Measurements from ENCODE around the gene SLC24A5. TPM values are rescaled to one million over a fixed set of nuclear protein-coding genes. Genes with fewer than 3 reads are reported as not detected.

Gene SLC24A5
- total and polyA plus RNA-seq, 4 donors: not detected

DNA sequence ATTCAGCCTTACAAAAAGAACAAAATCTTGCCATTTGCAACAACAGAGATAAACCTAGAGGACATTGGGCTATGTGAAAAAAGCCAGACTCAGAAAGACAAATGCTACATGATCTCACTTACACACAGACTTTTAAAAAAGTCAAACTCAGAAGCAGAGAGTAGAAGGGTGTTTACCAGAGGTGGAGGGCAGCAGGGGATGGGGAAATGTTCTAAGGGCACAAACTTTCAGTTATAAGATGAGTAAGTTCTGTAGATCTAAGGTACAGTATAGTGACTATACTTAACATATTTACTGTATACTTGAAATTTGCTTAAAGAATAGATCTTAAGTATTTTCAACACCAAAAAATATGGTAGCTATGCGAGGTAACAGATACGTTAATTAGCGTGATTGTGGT, 54.3 kb downstream of the SLC24A5 start:
- Histone ChIP-seq H3K9ac (ENCODE audit: low read depth in 1 of 2, low read length in 2 of 2) (no peak overlapping the region), H3K36me3 (ENCODE audit: control insufficient read depth in 4 of 4, insufficient read depth in 3 of 4, low read depth in 1 of 4, low read length in 3 of 4) (no peaks in the 10 kb centered on the region), H3K27ac (ENCODE audit: low read depth in 1 of 2, low read length in 2 of 2) (no peak overlapping the region), H3K4me1 (ENCODE audit: control insufficient read depth in 4 of 4, insufficient read depth in 4 of 4, low read length in 3 of 4) (peaks cover 0 to 8% (median 0%) of the 10 kb centered on the region in 4 donors), H3K27me3 (ENCODE audit: control insufficient read depth in 4 of 4, insufficient read depth in 4 of 4, low read length in 3 of 4) (peaks cover 0 to 4% (median 1%) of the 10 kb centered on the region in 4 donors), H3K9me3 (ENCODE audit: control insufficient read depth in 4 of 4, low read length in 3 of 4) (no peaks in the 10 kb centered on the region), H3K4me3 (ENCODE audit: low read depth in 1 of 3, low read length in 3 of 3) (no peak overlapping the region)
- 95% methylated on average over 3 of the region's 3 CpGs for WGBS
- no peak for DNase-seq (ENCODE audit: low spot score)
- TF ChIP-seq, protein P1, sequence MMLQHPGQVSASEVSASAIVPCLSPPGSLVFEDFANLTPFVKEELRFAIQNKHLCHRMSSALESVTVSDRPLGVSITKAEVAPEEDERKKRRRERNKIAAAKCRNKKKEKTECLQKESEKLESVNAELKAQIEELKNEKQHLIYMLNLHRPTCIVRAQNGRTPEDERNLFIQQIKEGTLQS (IDR thresholded peaks at IDR 0.05): no peak
- TF ChIP-seq HNF4G (IDR thresholded peaks at IDR 0.05) (no peak), FOXA1 (IDR thresholded peaks at IDR 0.05) (no peak), SP1 (IDR thresholded peaks at IDR 0.05) (no peak), EGR1 (IDR thresholded peaks at IDR 0.05; ENCODE audit: low read depth in 2 of 2) (no peak), GABPA (IDR thresholded peaks at IDR 0.05 in 1 of 2, conservative IDR thresholded peaks at IDR 0.05 in 1 of 2) (no peak), FOXA2 (IDR thresholded peaks at IDR 0.05) (no peak)
- TF ChIP-seq, protein P2, sequence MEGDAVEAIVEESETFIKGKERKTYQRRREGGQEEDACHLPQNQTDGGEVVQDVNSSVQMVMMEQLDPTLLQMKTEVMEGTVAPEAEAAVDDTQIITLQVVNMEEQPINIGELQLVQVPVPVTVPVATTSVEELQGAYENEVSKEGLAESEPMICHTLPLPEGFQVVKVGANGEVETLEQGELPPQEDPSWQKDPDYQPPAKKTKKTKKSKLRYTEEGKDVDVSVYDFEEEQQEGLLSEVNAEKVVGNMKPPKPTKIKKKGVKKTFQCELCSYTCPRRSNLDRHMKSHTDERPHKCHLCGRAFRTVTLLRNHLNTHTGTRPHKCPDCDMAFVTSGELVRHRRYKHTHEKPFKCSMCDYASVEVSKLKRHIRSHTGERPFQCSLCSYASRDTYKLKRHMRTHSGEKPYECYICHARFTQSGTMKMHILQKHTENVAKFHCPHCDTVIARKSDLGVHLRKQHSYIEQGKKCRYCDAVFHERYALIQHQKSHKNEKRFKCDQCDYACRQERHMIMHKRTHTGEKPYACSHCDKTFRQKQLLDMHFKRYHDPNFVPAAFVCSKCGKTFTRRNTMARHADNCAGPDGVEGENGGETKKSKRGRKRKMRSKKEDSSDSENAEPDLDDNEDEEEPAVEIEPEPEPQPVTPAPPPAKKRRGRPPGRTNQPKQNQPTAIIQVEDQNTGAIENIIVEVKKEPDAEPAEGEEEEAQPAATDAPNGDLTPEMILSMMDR (IDR thresholded peaks at IDR 0.05; ENCODE audit: low read depth, low read length, missing input control): no peak

DNA sequence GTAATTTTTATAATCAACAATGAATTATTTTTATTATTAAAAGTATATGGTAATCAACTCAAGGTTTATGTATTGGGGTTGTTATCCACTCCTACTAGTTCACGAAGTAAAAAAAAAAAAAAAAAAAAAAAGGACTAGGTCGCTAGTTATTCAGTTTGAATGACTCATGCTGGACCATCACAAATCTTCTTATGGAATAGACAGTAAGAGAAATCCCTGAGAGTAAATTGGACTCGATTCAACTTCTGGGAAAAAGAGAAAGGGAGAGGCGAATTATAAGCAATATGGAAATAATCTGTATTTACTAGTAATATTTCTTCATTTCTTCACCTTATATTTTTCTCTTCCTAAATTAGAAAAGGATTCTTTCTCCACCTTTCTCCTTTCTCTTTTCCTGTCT, 55.3 kb downstream of the SLC24A5 start:
- no peaks in the 10 kb centered on the region for H3K36me3 ChIP-seq (ENCODE audit: control insufficient read depth in 4 of 4, insufficient read depth in 3 of 4, low read depth in 1 of 4, low read length in 3 of 4)
- H3K27me3 ChIP-seq (ENCODE audit: control insufficient read depth in 4 of 4, insufficient read depth in 4 of 4, low read length in 3 of 4): peaks cover 0 to 4% (median 1%) of the 10 kb centered on the region in 4 donors
- H3K9me3 ChIP-seq (ENCODE audit: control insufficient read depth in 4 of 4, low read length in 3 of 4): no peaks in the 10 kb centered on the region
- DNase-seq (ENCODE audit: low spot score): no peak
- no peak overlapping the region for H3K4me3 ChIP-seq (ENCODE audit: low read depth in 1 of 3, low read length in 3 of 3)
- WGBS: 80% methylated on average over 4 of the region's 4 CpGs
- TF ChIP-seq TAF1 (conservative IDR thresholded peaks at IDR 0.05) (no peak), RXRA (IDR thresholded peaks at IDR 0.05) (no peak), FOXA2 (IDR thresholded peaks at IDR 0.05) (no peak), HNF4G (IDR thresholded peaks at IDR 0.05) (no peak), EGR1 (IDR thresholded peaks at IDR 0.05; ENCODE audit: low read depth in 2 of 2) (no peak), HNF4A (conservative IDR thresholded peaks at IDR 0.05) (no peak), NR2F2 (IDR thresholded peaks at IDR 0.05) (no peak), RAD21 (IDR thresholded peaks at IDR 0.05) (no peak), FOXA1 (IDR thresholded peaks at IDR 0.05) (no peak), JUND (IDR thresholded peaks at IDR 0.05) (no peak), YY1 (IDR thresholded peaks at IDR 0.05) (no peak), SP1 (IDR thresholded peaks at IDR 0.05) (no peak), GABPA (IDR thresholded peaks at IDR 0.05 in 1 of 2, conservative IDR thresholded peaks at IDR 0.05 in 1 of 2) (no peak)
- TF ChIP-seq, protein P3, sequence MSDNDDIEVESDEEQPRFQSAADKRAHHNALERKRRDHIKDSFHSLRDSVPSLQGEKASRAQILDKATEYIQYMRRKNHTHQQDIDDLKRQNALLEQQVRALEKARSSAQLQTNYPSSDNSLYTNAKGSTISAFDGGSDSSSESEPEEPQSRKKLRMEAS (IDR thresholded peaks at IDR 0.05): no peak
- TF ChIP-seq, protein P4, sequence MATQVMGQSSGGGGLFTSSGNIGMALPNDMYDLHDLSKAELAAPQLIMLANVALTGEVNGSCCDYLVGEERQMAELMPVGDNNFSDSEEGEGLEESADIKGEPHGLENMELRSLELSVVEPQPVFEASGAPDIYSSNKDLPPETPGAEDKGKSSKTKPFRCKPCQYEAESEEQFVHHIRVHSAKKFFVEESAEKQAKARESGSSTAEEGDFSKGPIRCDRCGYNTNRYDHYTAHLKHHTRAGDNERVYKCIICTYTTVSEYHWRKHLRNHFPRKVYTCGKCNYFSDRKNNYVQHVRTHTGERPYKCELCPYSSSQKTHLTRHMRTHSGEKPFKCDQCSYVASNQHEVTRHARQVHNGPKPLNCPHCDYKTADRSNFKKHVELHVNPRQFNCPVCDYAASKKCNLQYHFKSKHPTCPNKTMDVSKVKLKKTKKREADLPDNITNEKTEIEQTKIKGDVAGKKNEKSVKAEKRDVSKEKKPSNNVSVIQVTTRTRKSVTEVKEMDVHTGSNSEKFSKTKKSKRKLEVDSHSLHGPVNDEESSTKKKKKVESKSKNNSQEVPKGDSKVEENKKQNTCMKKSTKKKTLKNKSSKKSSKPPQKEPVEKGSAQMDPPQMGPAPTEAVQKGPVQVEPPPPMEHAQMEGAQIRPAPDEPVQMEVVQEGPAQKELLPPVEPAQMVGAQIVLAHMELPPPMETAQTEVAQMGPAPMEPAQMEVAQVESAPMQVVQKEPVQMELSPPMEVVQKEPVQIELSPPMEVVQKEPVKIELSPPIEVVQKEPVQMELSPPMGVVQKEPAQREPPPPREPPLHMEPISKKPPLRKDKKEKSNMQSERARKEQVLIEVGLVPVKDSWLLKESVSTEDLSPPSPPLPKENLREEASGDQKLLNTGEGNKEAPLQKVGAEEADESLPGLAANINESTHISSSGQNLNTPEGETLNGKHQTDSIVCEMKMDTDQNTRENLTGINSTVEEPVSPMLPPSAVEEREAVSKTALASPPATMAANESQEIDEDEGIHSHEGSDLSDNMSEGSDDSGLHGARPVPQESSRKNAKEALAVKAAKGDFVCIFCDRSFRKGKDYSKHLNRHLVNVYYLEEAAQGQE (IDR thresholded peaks at IDR 0.05): no peak
- TF ChIP-seq, protein P2 (IDR thresholded peaks at IDR 0.05; ENCODE audit: low read depth, low read length, missing input control): no peak
- TF ChIP-seq, protein P5, sequence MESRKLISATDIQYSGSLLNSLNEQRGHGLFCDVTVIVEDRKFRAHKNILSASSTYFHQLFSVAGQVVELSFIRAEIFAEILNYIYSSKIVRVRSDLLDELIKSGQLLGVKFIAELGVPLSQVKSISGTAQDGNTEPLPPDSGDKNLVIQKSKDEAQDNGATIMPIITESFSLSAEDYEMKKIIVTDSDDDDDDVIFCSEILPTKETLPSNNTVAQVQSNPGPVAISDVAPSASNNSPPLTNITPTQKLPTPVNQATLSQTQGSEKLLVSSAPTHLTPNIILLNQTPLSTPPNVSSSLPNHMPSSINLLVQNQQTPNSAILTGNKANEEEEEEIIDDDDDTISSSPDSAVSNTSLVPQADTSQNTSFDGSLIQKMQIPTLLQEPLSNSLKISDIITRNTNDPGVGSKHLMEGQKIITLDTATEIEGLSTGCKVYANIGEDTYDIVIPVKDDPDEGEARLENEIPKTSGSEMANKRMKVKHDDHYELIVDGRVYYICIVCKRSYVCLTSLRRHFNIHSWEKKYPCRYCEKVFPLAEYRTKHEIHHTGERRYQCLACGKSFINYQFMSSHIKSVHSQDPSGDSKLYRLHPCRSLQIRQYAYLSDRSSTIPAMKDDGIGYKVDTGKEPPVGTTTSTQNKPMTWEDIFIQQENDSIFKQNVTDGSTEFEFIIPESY (IDR thresholded peaks at IDR 0.05): no peak
- TF ChIP-seq, protein P1 (IDR thresholded peaks at IDR 0.05): no peak
- no peak overlapping the region for H3K27ac ChIP-seq (ENCODE audit: low read depth in 1 of 2, low read length in 2 of 2)
- no peak overlapping the region for H3K9ac ChIP-seq (ENCODE audit: low read depth in 1 of 2, low read length in 2 of 2)
- peaks cover 0 to 8% (median 0%) of the 10 kb centered on the region in 4 donors for H3K4me1 ChIP-seq (ENCODE audit: control insufficient read depth in 4 of 4, insufficient read depth in 4 of 4, low read length in 3 of 4)

Measured in liver (tissue), 9 donors.